GM21576 (cell line): ENCODE measurements around the gene TTC8.

Experiments
- ATAC-seq: cut with Tn5 transposase; IDR thresholded peaks from one replicate; pipeline ENCODE4 v1.9.1; 2021; ENCODE audit warnings: mild to moderate bottlenecking, moderate library complexity; ENCODE audit not compliant: unreplicated experiment

The TTC8 gene

DNA sequence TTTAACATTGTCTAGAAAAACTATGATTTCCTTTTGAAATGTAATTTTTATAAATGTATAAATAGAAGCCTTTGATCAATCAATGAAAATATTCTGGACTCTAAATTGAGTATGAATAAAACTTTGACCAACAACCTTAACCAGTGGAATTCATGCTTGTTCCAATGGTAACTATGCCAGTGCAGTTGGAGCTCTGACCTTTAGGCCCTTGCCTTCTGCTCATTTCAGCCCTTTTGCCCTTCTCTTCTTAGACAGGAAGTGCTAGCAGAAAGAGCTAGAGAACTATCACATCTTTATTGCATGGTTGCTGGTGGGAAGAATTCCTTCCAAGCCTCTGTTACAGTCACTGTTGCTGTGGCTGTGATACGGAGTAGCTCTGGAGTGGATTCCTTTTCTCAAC, 39.7 kb downstream of the TTC8 start:
- ATAC-seq = no peak

GRCh38 chr14:88866305-88866704, 41.9 kb downstream of the TTC8 start:
- no peak for ATAC-seq

- peak; percentile 57 for ATAC-seq
Measured at GRCh38 chr14:88868558-88869159, 44.2 kb downstream of the TTC8 start.

GRCh38 chr14:88870777-88871176, 46.3 kb downstream of the TTC8 start:
- no peak for ATAC-seq

GRCh38 chr14:88871429-88871828, 47.0 kb downstream of the TTC8 start:
- no peak for ATAC-seq

GRCh38 chr14:88872976-88873375, 48.5 kb downstream of the TTC8 start:
- no peak for ATAC-seq

DNA sequence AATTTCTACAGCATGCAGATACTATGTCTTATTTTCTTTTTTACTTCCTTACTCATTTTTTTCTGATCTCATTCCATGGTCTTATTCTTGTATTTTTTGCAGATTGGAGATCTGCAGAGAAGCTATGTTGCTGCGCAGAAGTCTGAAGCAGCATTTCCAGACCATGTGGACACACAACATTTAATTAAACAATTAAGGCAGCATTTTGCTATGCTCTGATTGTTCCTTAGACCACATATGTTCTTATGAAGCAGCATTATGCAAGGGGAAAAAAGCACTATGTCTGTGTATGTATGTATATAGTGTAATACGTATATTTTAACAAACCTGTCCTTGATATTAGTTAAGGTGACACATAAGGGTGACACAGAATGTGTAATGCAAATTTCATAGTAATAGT, 52.7 kb downstream of the TTC8 start:
- no peak for ATAC-seq

DNA sequence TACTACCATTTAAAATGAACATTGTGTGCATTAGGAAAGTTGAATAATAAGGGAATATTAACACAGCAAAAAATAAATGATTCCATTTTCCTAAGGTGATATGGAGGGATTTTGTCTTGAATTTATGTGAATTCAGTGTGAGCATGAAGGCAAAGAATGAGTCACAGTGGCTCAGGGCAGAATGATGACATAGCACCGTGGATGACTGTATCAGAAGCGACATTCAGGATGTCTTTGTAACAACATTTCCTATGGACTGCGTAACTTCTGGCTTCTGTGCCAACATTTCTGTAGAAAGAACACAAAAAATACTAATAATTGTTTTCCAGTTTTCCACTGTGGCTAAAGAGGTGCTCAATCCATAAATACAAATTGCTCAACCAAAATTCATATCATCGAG, 54.6 kb downstream of the TTC8 start:
- no peak for ATAC-seq

DNA sequence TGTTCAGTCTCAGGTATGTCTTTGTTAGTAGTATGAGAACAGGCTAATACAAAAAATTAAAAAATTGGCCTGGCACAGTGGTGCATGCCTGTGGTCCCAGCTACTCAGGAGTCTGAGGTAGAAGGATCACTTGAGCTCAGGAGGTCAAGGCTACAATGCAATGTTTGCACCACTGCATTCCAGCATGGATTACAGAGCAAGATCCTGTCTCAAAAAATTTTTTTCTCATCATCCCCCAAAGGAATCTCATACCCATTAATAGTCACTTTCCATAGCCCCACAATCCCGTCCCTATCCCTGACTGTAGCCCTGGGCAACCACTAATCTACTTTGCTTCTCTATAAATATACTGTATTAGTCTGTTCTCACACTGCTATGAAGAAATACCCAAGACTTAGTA, 57.8 kb downstream of the TTC8 start:
- no peak for ATAC-seq

GRCh38 chr14:88895116-88895515, 70.7 kb downstream of the TTC8 start:
- no peak for ATAC-seq

GRCh38 chr14:88901189-88901588, 76.7 kb downstream of the TTC8 start:
- no peak for ATAC-seq

- no peak for ATAC-seq
Measured at GRCh38 chr14:88901991-88902390, 77.5 kb downstream of the TTC8 start.

GRCh38 chr14:88902850-88903249, 78.4 kb downstream of the TTC8 start:
- no peak for ATAC-seq

GRCh38 chr14:88904206-88904647, 79.8 kb downstream of the TTC8 start:
- no peak for ATAC-seq

- ATAC-seq = no peak
Measured at GRCh38 chr14:88904864-88905263, 80.4 kb downstream of the TTC8 start.

DNA sequence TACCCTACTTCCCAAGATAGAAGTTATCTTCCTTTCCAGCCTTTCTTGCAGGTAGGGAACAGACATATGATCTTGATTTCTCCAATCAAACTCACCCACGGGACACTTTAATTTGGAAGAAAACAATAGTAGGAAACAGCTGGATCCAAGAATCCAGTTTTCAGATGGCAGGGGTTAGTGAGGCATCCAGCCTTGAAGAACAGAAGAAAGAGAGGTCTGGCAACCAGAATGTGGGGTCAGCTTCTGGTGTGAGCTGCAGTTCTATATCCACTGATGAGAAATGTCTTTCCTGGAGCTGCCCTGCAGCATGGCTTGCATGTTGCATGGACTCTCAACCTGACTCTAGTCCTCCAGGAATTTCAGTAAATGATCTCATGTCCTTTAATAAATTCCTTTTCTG, 83.8 kb downstream of the TTC8 start:
- ATAC-seq = no peak

- ATAC-seq = no peak
Measured at GRCh38 chr14:88910386-88910785, 85.9 kb downstream of the TTC8 start.

DNA sequence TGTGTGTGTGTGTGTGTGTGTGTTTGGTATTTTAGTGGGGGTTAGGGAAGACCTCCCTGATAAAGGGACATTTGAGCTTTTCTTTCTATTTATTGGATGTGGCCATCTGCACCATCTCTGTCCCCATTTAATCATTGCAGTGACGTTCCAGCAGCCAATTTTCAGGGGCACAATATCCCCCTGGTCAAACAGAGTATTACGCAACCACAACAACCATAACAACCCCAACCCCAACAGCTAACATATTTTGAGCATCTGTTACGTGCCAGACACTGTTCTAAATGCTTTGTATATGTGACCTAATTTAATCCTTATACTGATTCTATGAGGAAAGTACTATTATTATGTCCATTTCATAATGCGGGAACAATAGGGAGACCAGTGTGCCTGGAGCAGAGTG, 87.4 kb downstream of the TTC8 start:
- no peak for ATAC-seq

GRCh38 chr14:88914956-88915355, 90.5 kb downstream of the TTC8 start:
- no peak for ATAC-seq

GRCh38 chr14:88919502-88919901, 95.1 kb downstream of the TTC8 start:
- no peak for ATAC-seq
